HepG2 (cell line): ENCODE data around the gene SOX5. TPM values are rescaled to one million over a fixed set of nuclear protein-coding genes. Genes with fewer than 3 reads are reported as not detected.

Experiments used
- BRD4 ChIP-seq: sonication (generic); formaldehyde crosslinking; IDR thresholded peaks from 2 replicates; pipeline ENCODE4 v1.4.0; 2020; ENCODE audit warnings: missing genetic modification reagents
- CBX5 ChIP-seq: sonication (generic); formaldehyde crosslinking; IDR thresholded peaks from 2 replicates; pipeline ENCODE4 v1.4.0; 2020; ENCODE audit warnings: missing genetic modification reagents, borderline replicate concordance
- CCDC6 ChIP-seq: sonication (generic); formaldehyde crosslinking; IDR thresholded peaks from 2 replicates; pipeline ENCODE4 v1.8.1; 2022; ENCODE audit warnings: mild to moderate bottlenecking, missing genetic modification reagents, moderate library complexity
- DDIT3 ChIP-seq: sonication (generic); formaldehyde crosslinking; IDR thresholded peaks from 2 replicates; pipeline ENCODE4 v1.4.0; 2020; ENCODE audit warnings: mild to moderate bottlenecking, missing genetic modification reagents
- EP300 ChIP-seq, 3 experiments: sonication (generic) in 1 of 3; formaldehyde crosslinking in 1 of 3; IDR thresholded peaks; 2 replicates each; pipeline versions ENCODE4 v1.5.1 to v1.6.1; 2011 to 2020; ENCODE audit warnings: low read depth in 2 of 3, low read length in 2 of 3, borderline replicate concordance in 1 of 3, improper control_type of control experiment in 1 of 3, mild to moderate bottlenecking in 1 of 3, missing genetic modification reagents in 1 of 3, moderate library complexity in 1 of 3
- FOXA1 ChIP-seq, 2 experiments: fragments of 450-650 bp in 1 of 2; sonication (generic) in 1 of 2; formaldehyde crosslinking in 1 of 2; IDR thresholded peaks; 2 replicates each; pipeline versions ENCODE4 v1.4.0 to v1.6.1; 2016 to 2020; ENCODE audit warnings: missing genetic modification reagents in 1 of 2
- FOXA3 ChIP-seq: IDR thresholded peaks from 2 replicates; pipeline ENCODE4 v1.6.1; 2016; ENCODE audit warnings: missing genetic modification reagents, missing compliant biosample characterization
- GABPB1 ChIP-seq: IDR thresholded peaks from 2 replicates; pipeline ENCODE4 v1.6.1; 2016; ENCODE audit warnings: mild to moderate bottlenecking, missing genetic modification reagents, moderate library complexity, missing compliant biosample characterization
- HOMEZ ChIP-seq: IDR thresholded peaks from 2 replicates; pipeline ENCODE4 v1.6.1; 2016; ENCODE audit warnings: low read depth
- KMT2A ChIP-seq: sonication (generic); formaldehyde crosslinking; IDR thresholded peaks from 2 replicates; pipeline ENCODE4 v1.4.0; 2020; ENCODE audit warnings: missing genetic modification reagents
- MAFF ChIP-seq: IDR thresholded peaks from 2 replicates; pipeline ENCODE4 v1.6.1; 2011; ENCODE audit warnings: low read depth, low read length, improper control_type of control experiment
- MXD1 ChIP-seq: sonication (generic); formaldehyde crosslinking; IDR thresholded peaks from 2 replicates; pipeline ENCODE4 v1.4.0; 2020; ENCODE audit warnings: mild to moderate bottlenecking, missing genetic modification reagents
- NR0B2 ChIP-seq: sonication (generic); formaldehyde crosslinking; IDR thresholded peaks from 2 replicates; pipeline ENCODE4 v1.4.0; 2020; ENCODE audit warnings: mild to moderate bottlenecking, missing genetic modification reagents
- POLR2AphosphoS2 ChIP-seq: IDR thresholded peaks from 2 replicates; pipeline ENCODE4 v1.6.1; 2011; ENCODE audit warnings: low read depth, low read length, improper control_type of control experiment
- SMAD3 ChIP-seq: sonication (generic); formaldehyde crosslinking; IDR thresholded peaks from 2 replicates; pipeline ENCODE4 v1.4.0; 2020; ENCODE audit warnings: missing genetic modification reagents
- SP4 ChIP-seq: sonication (generic); formaldehyde crosslinking; IDR thresholded peaks from 2 replicates; pipeline ENCODE4 v1.8.1; 2023; ENCODE audit warnings: mild to moderate bottlenecking, missing genetic modification reagents
- TCF7 ChIP-seq: sonication (generic); IDR thresholded peaks from 2 replicates; pipeline ENCODE4 v1.6.1; 2016; ENCODE audit warnings: antibody characterized with exemption, low read depth
- TERF1 ChIP-seq: sonication (generic); formaldehyde crosslinking; IDR thresholded peaks from 2 replicates; pipeline ENCODE4 v1.8.0; 2022; ENCODE audit warnings: mild to moderate bottlenecking, missing genetic modification reagents, moderate library complexity
- ZBTB4 ChIP-seq: sonication (generic); formaldehyde crosslinking; IDR thresholded peaks from 2 replicates; pipeline ENCODE4 v1.4.0; 2020; ENCODE audit warnings: missing genetic modification reagents, mild to moderate bottlenecking, borderline replicate concordance
- ZNF274 ChIP-seq: sonication (generic); formaldehyde crosslinking; IDR thresholded peaks from 2 replicates; pipeline ENCODE4 v1.5.1; 2020; ENCODE audit warnings: mild to moderate bottlenecking, missing genetic modification reagents
- ZNF34 ChIP-seq: sonication (generic); formaldehyde crosslinking; IDR thresholded peaks from 2 replicates; pipeline ENCODE4 v1.4.0; 2020; ENCODE audit warnings: mild to moderate bottlenecking, missing genetic modification reagents, borderline replicate concordance
- ZNF772 ChIP-seq: sonication (generic); formaldehyde crosslinking; IDR thresholded peaks from 2 replicates; pipeline ENCODE4 v1.5.0; 2020; ENCODE audit warnings: mild to moderate bottlenecking, missing genetic modification reagents
- polyA plus RNA-seq, 8 experiments: library from polyadenylated mRNA; depleted of rRNA in 3 of 8; stranded (reverse) in 7 of 8; unstranded in 1 of 8; fragments of >200 nt; fragmentation: Illumina TruSeq in 4 of 8; extraction: Trizol in 4 of 8; gene quantifications; 2 replicates each; pipeline versions ENCODE4 v1.2.1 to v1.2.3, GENCODE V29; 2011 to 2016; ENCODE audit warnings: low read depth in 4 of 8, missing spikeins in 1 of 8, mixed read lengths in 1 of 8; ENCODE audit not compliant: insufficient read depth in 1 of 8
- total RNA-seq, 5 experiments: library from RNA; depleted of rRNA; stranded (reverse); fragments of >200 nt; fragmentation: Illumina TruSeq; extraction: Trizol; gene quantifications; 2 replicates each; pipeline ENCODE4 v1.2.3, GENCODE V29; 2016; ENCODE audit warnings: low read depth in 1 of 5

The SOX5 gene
- total and polyA plus RNA-seq, 2 of the 13 experiments (the other 11 are each of a cell fraction or from before 2014, with no cell fraction given), result 18.5 to 76.4 TPM

GRCh38 chr12:23757541-23757962 lies 191.9 kb downstream of the SOX5 start (continued):
- no peak for TF ChIP-seq ZBTB4 (CRISPR knock-in tag)
- TF ChIP-seq CCDC6, result no peak
- peak; percentile 70 for TF ChIP-seq FOXA3
- TF ChIP-seq MXD1 (CRISPR knock-in tag), result no peak
- no peak for TF ChIP-seq MAFF
- TF ChIP-seq BRD4, result no peak
- TF ChIP-seq DDIT3, result no peak
- TF ChIP-seq POLR2AphosphoS2, result no peak
- TF ChIP-seq EP300 (IDR thresholded peaks at IDR 0.05; ENCODE audit: low read depth in 2 of 2, low read length in 2 of 2), result 0 out of 4 replicates have a peak, but pooled peaks of 1 of the 2 experiments have one; percentile 24
- no peak for TF ChIP-seq EP300 (CRISPR knock-in tag; IDR thresholded peaks at IDR 0.05; ENCODE audit: borderline replicate concordance)
- TF ChIP-seq TCF7, result 0 out of 2 replicates have a peak, but pooled peaks have one; percentile 17
- no peak for TF ChIP-seq ZNF772 (CRISPR knock-in tag)
- TF ChIP-seq CBX5, result no peak
- no peak for TF ChIP-seq GABPB1 (CRISPR knock-in tag)
- no peak for TF ChIP-seq ZNF34 (CRISPR knock-in tag)
- TF ChIP-seq NR0B2 (CRISPR knock-in tag), result no peak
- no peak for TF ChIP-seq FOXA1 (IDR thresholded peaks at IDR 0.05)
- TF ChIP-seq FOXA1 (CRISPR knock-in tag; IDR thresholded peaks at IDR 0.05), result peak; percentile 66
- TF ChIP-seq TERF1 (CRISPR knock-in tag), result no peak
- no peak for TF ChIP-seq SMAD3
- no peak for TF ChIP-seq SP4 (CRISPR knock-in tag)
- no peak for TF ChIP-seq ZNF274 (CRISPR knock-in tag)
- TF ChIP-seq HOMEZ (CRISPR knock-in tag), result peak; percentile 50; the same call in 1 of the 2 replicates
- no peak for TF ChIP-seq KMT2A (CRISPR knock-in tag)
